ENCODE results near the gene FBXL16.

The FBXL16 gene

GRCh38 chr16:645852-646678 is 59.5 kb downstream of the FBXL16 start:
- Mint-ChIP-seq H3K4me3 (no peak overlapping the region), H3K4me1 (peaks cover 9% of the 10 kb centered on the region), H3K27ac (no peak overlapping the region), H3K9me3 (no peaks in the 10 kb centered on the region), H3K27me3 (no peaks in the 10 kb centered on the region), H3K36me3 (no peaks in the 10 kb centered on the region)

- Mint-ChIP-seq H3K9me3 (no peaks in the 10 kb centered on the region), H3K27me3 (no peaks in the 10 kb centered on the region), H3K36me3 (no peaks in the 10 kb centered on the region), H3K27ac (no peak overlapping the region), H3K4me1 (peaks cover 9% of the 10 kb centered on the region), H3K4me3 (peak overlapping the region; percentile 80)
Observed at GRCh38 chr16:644556-644955, 61.0 kb downstream of the FBXL16 start.

GRCh38 chr16:643050-643368 is 62.6 kb downstream of the FBXL16 start:
- Mint-ChIP-seq H3K9me3 (no peaks in the 10 kb centered on the region), H3K4me1 (peaks cover 9% of the 10 kb centered on the region), H3K4me3 (peak overlapping the region; percentile 80), H3K36me3 (no peaks in the 10 kb centered on the region), H3K27me3 (no peaks in the 10 kb centered on the region), H3K27ac (no peak overlapping the region)

All from activated naive CD4-positive, alpha-beta T cell treated with anti-CD3 and anti-CD28 coated beads, Interleukin-2, amount 50 U/mL, for 24 hours (primary cell).